Naive thymus-derived CD8-positive, alpha-beta T cell (primary cell): ENCODE data around the gene BLID. TPM values are rescaled to one million over a fixed set of nuclear protein-coding genes. Genes with fewer than 3 reads are reported as not detected.

Source experiments
- ATAC-seq, 2 donors: fragments of 150-1000 bp; cut with Tn5 transposase in 1 of 2; sonication (Bioruptor Pico), chemical (Tn5 transposase) in 1 of 2; 1 replicate in 1 of 2; 2 replicates in 1 of 2; pipeline ENCODE4 v1.10.0; 2021; ENCODE audit warnings: mild to moderate bottlenecking in 2 of 2, moderate library complexity in 2 of 2
- POLR2A ChIA-PET: fragments of 350-600 bp; sonication (Branson Sonifier 250); formaldehyde crosslinking; loops from one replicate; lab custom pipeline; 2021; ENCODE audit warnings: antibody characterized with exemption; lab: Charles Lee
- DNase-seq, 10 donors: peaks; one replicate each; pipeline versions ENCODE4 v3.0.0 to v3.0.0-alpha.2; 2020 to 2022
- H3K27ac Mint-ChIP-seq, 10 donors: one replicate each; pipeline ENCODE4 v1.8.0; 2020 to 2022; ENCODE audit warnings: mild to moderate bottlenecking in 10 of 10, mixed read lengths in 10 of 10, moderate library complexity in 4 of 10, inconsistent platforms in 1 of 10
- H3K27me3 Mint-ChIP-seq, 5 donors: one replicate each; pipeline ENCODE4 v1.8.0; 2021 to 2022; ENCODE audit warnings: mixed read lengths in 5 of 5
- H3K36me3 Mint-ChIP-seq, 3 donors: one replicate each; pipeline ENCODE4 v1.8.0; 2020 to 2022; ENCODE audit warnings: mixed read lengths in 3 of 3, mild to moderate bottlenecking in 2 of 3, inconsistent platforms in 1 of 3
- H3K4me1 Mint-ChIP-seq, 4 donors: one replicate each; pipeline ENCODE4 v1.8.0; 2021 to 2022; ENCODE audit warnings: mixed read lengths in 4 of 4
- H3K4me3 Mint-ChIP-seq, 10 donors: one replicate each; pipeline ENCODE4 v1.8.0; 2020 to 2022; ENCODE audit warnings: mild to moderate bottlenecking in 10 of 10, mixed read lengths in 10 of 10, moderate library complexity in 6 of 10, inconsistent platforms in 1 of 10
- H3K9me3 Mint-ChIP-seq, 9 donors: one replicate each; pipeline ENCODE4 v1.8.0; 2020 to 2022; ENCODE audit warnings: mixed read lengths in 9 of 9, mild to moderate bottlenecking in 3 of 9, inconsistent platforms in 1 of 9, moderate library complexity in 1 of 9
- microRNA-seq: library from miRNA; unstranded; fragments of <30 nt; microRNA quantifications from one replicate; pipeline ENCODE4 v1.2.0, GENCODE V29; 2022; ENCODE audit warnings: borderline microRNAs expressed
- polyA plus RNA-seq, 3 donors: library from polyadenylated mRNA; unstranded; fragments of 300-500 nt; fragmentation: Illumina TruSeq; gene quantifications; one replicate each; pipeline ENCODE4 v1.2.3, GENCODE V29; 2021
- total RNA-seq, 8 experiments: library from RNA in 2 of 8; stranded (reverse) in 2 of 8; gene quantifications; one replicate each; pipeline ENCODE4 v1.2.3 and lab custom pipeline; 2021 to 2026

Gene BLID
- total and polyA plus RNA-seq, 5 experiments from 2014 or later: not detected

DNA sequence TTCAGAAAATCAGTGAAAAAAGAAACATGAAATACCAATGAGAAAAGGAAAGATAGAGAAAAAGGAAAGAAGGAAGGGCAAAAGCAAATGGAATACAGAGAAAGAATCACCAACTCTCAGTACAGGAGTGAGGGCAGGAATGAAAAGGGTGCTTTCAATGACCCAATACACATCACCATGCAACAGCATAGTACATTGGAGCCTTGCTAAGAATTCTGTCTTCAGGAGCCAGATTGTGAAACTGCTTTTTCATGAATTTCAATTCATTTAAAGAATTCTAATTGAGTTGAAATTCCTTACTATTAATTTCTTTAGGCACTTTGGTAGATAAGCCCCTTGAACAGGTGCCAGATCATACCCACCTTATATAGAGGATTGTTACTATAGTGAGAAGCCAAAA is 34.9 kb downstream of the BLID start:
- Mint-ChIP-seq H3K4me3 (no peak overlapping the region), H3K36me3 (no peaks in the 10 kb centered on the region), H3K9me3 (peaks cover 0 to 3% (median 0%) of the 10 kb centered on the region in 9 donors), H3K27me3 (peaks cover 1 to 8% (median 5%) of the 10 kb centered on the region in 5 donors), H3K27ac (no peak overlapping the region), H3K4me1 (no peaks in the 10 kb centered on the region)
- ATAC-seq (no peak), DNase-seq (no peak)
- POLR2A ChIA-PET: no interaction called here

DNA sequence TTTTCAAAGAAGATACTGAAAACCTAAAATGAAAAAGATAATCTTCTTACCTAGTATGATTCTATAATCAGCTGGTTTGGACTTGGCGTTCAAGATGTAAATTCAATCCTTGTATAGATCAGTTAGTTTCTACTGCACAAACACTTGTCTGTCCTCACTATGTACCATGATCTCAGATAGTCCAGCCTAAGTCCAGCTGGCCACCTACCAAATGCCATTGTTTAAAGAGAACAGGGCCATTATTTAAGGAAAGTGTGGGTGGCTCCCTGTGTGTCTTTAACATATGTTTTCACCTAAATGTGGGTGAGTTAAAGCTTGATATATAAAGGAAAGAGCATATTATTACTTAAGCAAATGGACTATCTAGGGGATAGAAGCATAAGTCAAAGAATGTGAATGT is 38.6 kb downstream of the BLID start:
- ATAC-seq (no peak), DNase-seq (no peak)
- Mint-ChIP-seq H3K4me3 (no peak overlapping the region), H3K27ac (no peak overlapping the region), H3K36me3 (no peaks in the 10 kb centered on the region), H3K27me3 (peaks cover 0 to 4% (median 1%) of the 10 kb centered on the region in 5 donors), H3K9me3 (peaks cover 0 to 2% (median 0%) of the 10 kb centered on the region in 9 donors), H3K4me1 (no peaks in the 10 kb centered on the region)
- POLR2A ChIA-PET: no interaction called here

DNA sequence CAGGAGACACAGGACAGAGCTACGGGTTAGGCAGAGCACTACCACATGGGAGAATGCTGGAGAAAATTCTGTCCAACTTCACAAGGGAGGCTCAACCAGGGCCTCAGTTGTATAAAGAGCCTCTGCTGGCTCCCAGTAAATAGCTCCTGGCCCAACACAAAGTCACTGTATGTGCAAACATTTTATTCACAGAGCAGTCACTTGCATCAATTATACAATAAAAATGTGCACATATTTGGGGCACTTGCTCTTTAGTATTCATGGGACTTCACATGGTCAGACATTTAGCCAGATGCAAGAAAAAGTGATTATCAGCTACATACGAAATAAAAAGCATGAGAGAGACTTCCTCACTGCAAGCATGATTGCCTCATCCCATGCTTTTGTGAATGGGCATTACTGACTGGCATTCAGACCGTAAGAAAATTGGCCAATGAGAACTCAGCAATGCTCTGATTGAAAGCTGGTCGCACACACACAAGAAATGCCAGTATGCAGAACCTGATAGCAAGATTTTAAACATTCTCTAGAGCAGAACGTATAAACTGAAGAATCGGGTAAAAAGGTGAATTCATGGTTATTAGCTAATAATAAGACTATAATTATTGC is 39.4 kb downstream of the BLID start:
- ATAC-seq (no peak), DNase-seq (no peak)
- peaks cover 0 to 2% (median 0%) of the 10 kb centered on the region in 9 donors for H3K9me3 Mint-ChIP-seq
- no peaks in the 10 kb centered on the region for H3K36me3 Mint-ChIP-seq
- H3K27me3 Mint-ChIP-seq: peaks cover 0 to 2% (median 0%) of the 10 kb centered on the region in 5 donors
- no peak overlapping the region for H3K4me3 Mint-ChIP-seq
- no peaks in the 10 kb centered on the region for H3K4me1 Mint-ChIP-seq
- H3K27ac Mint-ChIP-seq: no peak overlapping the region
- POLR2A ChIA-PET: no interaction called here

DNA sequence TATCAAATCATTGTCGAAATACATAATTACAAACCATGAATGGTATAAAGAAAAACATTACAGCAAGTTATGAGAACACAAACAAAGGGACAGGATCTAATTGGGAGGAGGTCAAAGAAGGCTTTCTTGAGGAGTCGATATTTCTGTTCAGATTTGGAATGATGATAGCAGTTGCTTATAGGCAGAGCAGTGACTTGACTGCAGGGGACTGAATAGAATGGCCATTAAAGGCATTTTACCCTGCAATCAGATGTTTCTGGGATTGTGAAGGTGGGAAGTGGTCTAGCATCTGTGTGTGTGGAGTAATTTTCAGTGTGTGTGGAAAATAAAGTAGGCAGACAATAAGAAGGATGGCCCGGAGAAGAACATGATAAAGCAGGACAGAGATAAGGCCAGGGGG is 41.0 kb downstream of the BLID start:
- no peak overlapping the region for H3K27ac Mint-ChIP-seq
- H3K27me3 Mint-ChIP-seq: peaks cover 0 to 5% (median 2%) of the 10 kb centered on the region in 5 donors
- H3K4me1 Mint-ChIP-seq: peaks cover 0 to 1% (median 0%) of the 10 kb centered on the region in 4 donors
- ATAC-seq (no peak), DNase-seq (no peak)
- H3K4me3 Mint-ChIP-seq: no peak overlapping the region
- H3K9me3 Mint-ChIP-seq: no peaks in the 10 kb centered on the region
- no peaks in the 10 kb centered on the region for H3K36me3 Mint-ChIP-seq
- POLR2A ChIA-PET: no interaction called here

DNA sequence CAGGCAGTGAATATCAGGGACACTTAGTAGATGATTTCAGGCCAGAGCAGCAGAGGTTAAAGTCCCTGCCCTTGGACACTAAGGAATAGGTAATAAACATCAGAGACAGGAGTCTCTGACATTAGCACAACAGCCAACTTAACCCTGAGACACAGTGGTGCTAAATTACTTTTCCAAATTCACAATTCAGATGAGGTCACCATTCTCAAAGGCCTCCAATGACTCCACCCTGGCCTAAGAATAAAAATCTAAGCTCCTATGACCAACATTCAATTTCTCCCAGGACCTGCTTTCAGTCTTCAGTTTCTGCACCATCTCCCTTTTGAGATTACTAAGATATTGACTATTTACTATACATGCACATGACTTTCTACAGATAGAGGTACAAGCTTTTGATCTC is 42.0 kb downstream of the BLID start:
- Mint-ChIP-seq H3K4me3 (no peak overlapping the region), H3K27ac (no peak overlapping the region), H3K9me3 (no peaks in the 10 kb centered on the region), H3K36me3 (no peaks in the 10 kb centered on the region), H3K27me3 (peaks cover 0 to 7% (median 3%) of the 10 kb centered on the region in 5 donors), H3K4me1 (peaks cover 0 to 1% (median 0%) of the 10 kb centered on the region in 4 donors)
- ATAC-seq (no peak), DNase-seq (no peak)
- POLR2A ChIA-PET: no interaction called here

DNA sequence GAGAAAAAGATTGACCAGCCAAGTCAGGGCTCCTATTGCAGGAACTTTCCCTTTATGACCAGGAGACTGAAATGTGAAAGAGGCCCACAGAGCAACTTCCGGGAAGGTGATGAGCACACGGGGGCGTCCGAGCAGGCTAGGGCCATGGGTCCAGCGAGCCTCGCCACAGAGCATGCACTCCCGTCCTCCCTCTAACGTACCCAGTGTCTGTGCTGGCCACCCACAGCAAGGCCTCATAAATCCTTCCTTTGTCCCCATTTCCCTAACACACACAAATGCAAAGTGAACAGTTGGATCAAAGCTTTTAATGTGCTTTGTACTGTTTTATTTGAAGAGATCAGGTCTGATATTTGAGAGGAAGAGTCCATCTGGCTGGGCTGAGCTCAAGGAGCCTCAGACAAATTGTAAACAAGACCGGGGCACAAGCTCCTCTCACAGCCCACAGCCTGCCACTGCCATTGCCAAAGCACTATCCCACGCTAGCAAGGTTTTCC is 44.3 kb downstream of the BLID start:
- Mint-ChIP-seq H3K27me3 (peaks cover 0 to 9% (median 4%) of the 10 kb centered on the region in 5 donors), H3K9me3 (no peaks in the 10 kb centered on the region)

DNA sequence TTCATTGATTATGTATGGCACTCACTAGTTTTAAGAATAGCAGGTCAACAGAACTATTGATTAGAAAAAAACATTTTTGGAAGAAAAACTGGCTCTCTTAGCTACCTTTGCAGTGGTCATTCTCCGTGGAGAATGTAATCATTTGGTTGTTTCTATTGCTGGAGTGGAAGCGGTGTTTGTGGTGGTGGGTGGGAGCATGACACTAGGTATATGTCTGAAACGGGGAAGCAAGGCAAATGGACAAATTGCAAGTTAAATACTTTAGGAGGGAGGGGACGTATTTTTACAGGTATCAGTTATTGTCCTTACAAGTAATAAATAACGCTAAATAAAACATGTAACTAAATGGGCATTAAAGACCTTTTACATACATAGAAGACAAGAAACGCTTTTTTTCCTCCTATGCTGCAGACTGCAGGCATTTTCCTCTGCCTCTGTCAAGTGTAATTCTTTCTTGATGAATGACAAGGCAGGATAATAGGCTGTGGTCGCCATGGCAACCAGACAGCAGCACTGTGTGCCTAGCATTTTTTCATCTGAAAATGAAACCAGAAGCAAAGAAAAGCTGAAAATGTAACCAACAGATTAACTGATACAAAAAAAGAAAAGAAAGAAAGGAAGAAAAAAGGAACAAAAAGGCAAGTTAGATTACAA is 46.2 kb downstream of the BLID start:
- ATAC-seq (no peak), DNase-seq (no peak)
- H3K4me1 Mint-ChIP-seq: peaks cover 0 to 1% (median 0%) of the 10 kb centered on the region in 4 donors
- no peak overlapping the region for H3K27ac Mint-ChIP-seq
- POLR2A ChIA-PET: no interaction called here
- H3K4me3 Mint-ChIP-seq: no peak overlapping the region
- peaks cover 0 to 5% (median 0%) of the 10 kb centered on the region in 9 donors for H3K9me3 Mint-ChIP-seq
- H3K27me3 Mint-ChIP-seq: peaks cover 0 to 16% (median 7%) of the 10 kb centered on the region in 5 donors
- H3K36me3 Mint-ChIP-seq: no peaks in the 10 kb centered on the region

More for the DNA sequence above, 44.3 kb downstream of the BLID start:
- POLR2A ChIA-PET: no interaction called here
- H3K4me3 Mint-ChIP-seq: no peak overlapping the region
- H3K27ac Mint-ChIP-seq: no peak overlapping the region
- DNase-seq (no peak), ATAC-seq (no peak)
- H3K36me3 Mint-ChIP-seq: no peaks in the 10 kb centered on the region
- H3K4me1 Mint-ChIP-seq: peaks cover 0 to 1% (median 0%) of the 10 kb centered on the region in 4 donors

DNA sequence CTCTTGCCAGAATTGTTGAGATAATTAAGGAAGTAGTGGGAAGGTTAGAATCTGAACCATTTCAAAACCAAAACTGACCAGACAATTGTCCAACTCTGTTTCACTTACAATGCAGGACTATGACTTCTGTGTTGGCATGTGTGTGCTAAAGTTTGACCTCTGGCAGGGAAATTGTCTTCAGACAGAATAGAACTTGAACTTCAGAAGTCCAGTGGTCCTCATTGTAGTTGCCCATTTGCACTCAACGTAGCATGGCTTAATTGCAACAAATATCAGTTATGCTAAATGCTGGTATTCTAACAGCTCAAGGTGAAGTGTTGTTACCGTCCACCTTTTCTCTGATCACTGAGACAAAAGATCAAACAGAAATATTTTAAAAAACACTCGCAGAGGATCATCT is 47.2 kb downstream of the BLID start:
- Mint-ChIP-seq H3K4me3 (no peak overlapping the region), H3K36me3 (no peaks in the 10 kb centered on the region), H3K9me3 (peaks cover 0 to 5% (median 0%) of the 10 kb centered on the region in 9 donors), H3K27me3 (peaks cover 0 to 16% (median 7%) of the 10 kb centered on the region in 5 donors), H3K4me1 (peaks cover 0 to 1% (median 0%) of the 10 kb centered on the region in 4 donors), H3K27ac (no peak overlapping the region)
- POLR2A ChIA-PET: no interaction called here
- DNase-seq: no peak
- no peak for ATAC-seq

DNA sequence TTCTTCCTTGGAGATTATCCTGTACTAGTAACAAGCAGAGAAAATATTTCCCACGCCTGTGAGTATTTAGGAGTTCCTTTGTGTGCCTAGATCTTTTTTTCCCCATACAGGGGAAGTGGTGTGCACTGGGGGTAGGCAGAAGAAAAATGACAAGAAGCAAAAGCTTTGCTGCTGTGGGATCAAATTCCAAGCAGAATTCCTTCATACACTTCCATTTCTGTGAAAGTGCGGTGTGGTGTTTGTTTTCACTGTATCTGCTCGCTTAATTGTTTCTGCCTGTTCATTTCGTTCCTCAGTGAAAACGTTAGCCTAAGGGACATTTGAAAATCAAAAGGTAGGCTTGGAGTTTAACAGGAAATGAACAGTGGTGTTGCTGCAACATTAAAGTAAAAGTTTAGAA is 47.9 kb downstream of the BLID start:
- ATAC-seq (no peak), DNase-seq (no peak)
- peaks cover 0 to 1% (median 0%) of the 10 kb centered on the region in 4 donors for H3K4me1 Mint-ChIP-seq
- H3K4me3 Mint-ChIP-seq: no peak overlapping the region
- peaks cover 0 to 5% (median 0%) of the 10 kb centered on the region in 9 donors for H3K9me3 Mint-ChIP-seq
- peaks cover 0 to 16% (median 7%) of the 10 kb centered on the region in 5 donors for H3K27me3 Mint-ChIP-seq
- no peaks in the 10 kb centered on the region for H3K36me3 Mint-ChIP-seq
- no peak overlapping the region for H3K27ac Mint-ChIP-seq
- POLR2A ChIA-PET: no interaction called here

Small RNA genes within 50 kb of the gene (microRNA-seq; reads per million reads assigned to microRNA genes)
- 30.5 reads per million, percentile 47 among the genes with 10 or more reads in this experiment for gene MIR100
- 3.8 reads per million, percentile 7 among the genes with 10 or more reads in this experiment for gene MIR125B1
- gene MIRLET7A2: 103 reads per million, percentile 64 among the genes with 10 or more reads in this experiment
